GM21576 (cell line): ENCODE measurements around the gene NKX2-3.

Experiments used
- ATAC-seq: cut with Tn5 transposase; IDR thresholded peaks from one replicate; pipeline ENCODE4 v1.9.1; 2021; ENCODE audit warnings: mild to moderate bottlenecking, moderate library complexity; ENCODE audit not compliant: unreplicated experiment

Gene NKX2-3

GRCh38 chr10:99573790-99574189 is 41.0 kb downstream of the NKX2-3 start:
- no peak for ATAC-seq

GRCh38 chr10:99579971-99580370 is 47.2 kb downstream of the NKX2-3 start:
- ATAC-seq, result no peak

GRCh38 chr10:99582255-99582770 is 49.6 kb downstream of the NKX2-3 start:
- no peak for ATAC-seq

- no peak for ATAC-seq
Observed at GRCh38 chr10:99583687-99584086, 50.9 kb downstream of the NKX2-3 start.
